GM18951 (cell line): Measurements from ENCODE around the gene NR2F2.

Experiments used
- POLR2A ChIP-seq: IDR thresholded peaks from 4 replicates; pipeline ENCODE4 v1.6.1; 2011; ENCODE audit warnings: mild to moderate bottlenecking; ENCODE audit not compliant: insufficient read length, insufficient read depth; ENCODE audit errors: extremely low read depth
- in situ Hi-C: fragments of 300-500 bp; cut with MboI; formaldehyde crosslinking; loops from one replicate; pipeline ENCODE4 v1.12.0; 2022; ENCODE audit warnings: low sequenced_read_pairs, mixed read lengths, inconsistent platforms; ENCODE audit not compliant: unreplicated experiment

Gene NR2F2

GRCh38 chr15:96352604-96353405 is 22.3 kb downstream of the NR2F2 start:
- in situ Hi-C loops, result no loop called here

GRCh38 chr15:96353416-96353929 is 23.0 kb downstream of the NR2F2 start:
- TF ChIP-seq POLR2A, result no peak
- in situ Hi-C loops, result no loop called here

More at GRCh38 chr15:96352604-96353405, 22.3 kb downstream of the NR2F2 start:
- TF ChIP-seq POLR2A, result no peak

DNA sequence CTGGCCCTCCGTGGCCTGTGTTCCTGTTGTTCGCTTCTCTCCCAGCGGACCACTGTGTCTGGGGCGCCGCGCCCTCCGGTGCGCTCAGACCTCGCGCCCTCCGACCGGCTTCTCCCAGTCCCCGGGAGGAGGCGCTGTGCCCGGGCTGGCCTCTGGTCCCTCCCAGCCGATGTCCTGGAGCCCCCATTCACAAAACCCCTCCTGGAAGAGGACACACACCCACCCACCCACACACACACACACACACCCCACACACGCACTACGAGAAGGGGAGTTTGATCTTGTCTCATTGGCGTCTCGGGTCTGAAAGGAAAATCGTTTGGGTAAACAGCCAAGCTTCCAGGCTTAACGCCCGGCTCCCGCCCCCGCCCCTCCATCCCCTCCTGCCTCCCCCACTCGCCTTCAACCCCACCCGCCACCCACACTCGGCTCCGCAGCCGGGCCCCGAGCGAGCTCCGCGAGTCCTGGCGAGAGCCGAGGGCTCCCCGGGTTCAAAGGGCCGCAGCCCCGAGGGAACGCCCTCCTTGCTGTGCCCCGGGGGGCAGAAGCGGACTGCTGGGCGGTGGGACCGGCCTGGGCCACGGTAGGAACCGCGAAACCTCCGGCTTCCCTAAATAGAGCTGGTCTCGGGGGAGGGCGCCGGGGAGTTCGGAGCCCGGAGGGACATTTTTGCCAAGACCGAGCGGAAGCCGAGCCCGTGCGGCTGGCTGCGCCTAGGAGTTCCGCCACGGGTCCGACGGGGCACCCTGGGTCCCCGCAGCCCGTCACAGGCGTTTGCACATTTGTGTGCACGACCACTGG is 23.6 kb downstream of the NR2F2 start:
- in situ Hi-C loops, result no loop called here

DNA sequence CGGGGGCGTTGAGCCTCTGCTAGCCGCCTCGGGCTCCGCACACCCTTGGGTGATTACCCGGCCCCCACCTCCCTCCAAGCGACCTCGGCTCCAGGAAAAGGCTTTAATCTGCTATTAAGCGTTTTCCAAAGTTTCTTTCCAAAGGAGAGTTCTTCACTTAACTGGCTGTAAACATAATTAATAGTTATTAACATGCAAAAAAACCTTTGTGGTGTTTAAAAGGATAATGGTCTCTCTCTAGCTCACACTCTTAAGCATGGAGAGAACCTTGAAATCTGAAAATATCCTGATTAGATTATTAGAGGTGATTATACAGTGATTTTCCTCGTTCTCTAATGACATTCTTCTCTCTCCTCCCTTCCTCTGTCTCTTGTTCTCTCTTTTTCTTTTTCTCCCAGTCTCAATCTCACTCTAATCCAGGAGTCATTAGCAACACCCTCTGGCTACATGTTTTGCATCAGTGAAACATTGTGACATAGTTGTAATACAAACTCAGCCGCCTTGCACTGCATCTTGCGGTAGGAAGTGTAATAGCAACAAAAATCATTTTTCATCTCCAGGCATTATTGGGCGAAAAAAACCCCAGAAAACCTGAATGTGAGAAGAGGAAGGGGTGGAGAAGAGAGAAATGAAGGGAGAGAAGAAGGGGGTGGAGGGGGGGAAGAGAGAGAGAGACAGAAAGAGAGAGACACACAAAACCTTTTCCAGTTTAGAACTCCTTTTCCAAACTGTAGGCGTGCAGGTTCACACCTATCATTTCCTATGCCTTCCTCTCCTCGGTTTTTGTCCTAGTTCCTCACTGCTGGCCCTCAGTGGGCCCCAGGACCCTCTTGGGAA is 24.4 kb downstream of the NR2F2 start:
- TF ChIP-seq POLR2A, result no peak
- in situ Hi-C loops, result no loop called here

More for the DNA sequence above, 23.6 kb downstream of the NR2F2 start:
- no peak for TF ChIP-seq POLR2A

DNA sequence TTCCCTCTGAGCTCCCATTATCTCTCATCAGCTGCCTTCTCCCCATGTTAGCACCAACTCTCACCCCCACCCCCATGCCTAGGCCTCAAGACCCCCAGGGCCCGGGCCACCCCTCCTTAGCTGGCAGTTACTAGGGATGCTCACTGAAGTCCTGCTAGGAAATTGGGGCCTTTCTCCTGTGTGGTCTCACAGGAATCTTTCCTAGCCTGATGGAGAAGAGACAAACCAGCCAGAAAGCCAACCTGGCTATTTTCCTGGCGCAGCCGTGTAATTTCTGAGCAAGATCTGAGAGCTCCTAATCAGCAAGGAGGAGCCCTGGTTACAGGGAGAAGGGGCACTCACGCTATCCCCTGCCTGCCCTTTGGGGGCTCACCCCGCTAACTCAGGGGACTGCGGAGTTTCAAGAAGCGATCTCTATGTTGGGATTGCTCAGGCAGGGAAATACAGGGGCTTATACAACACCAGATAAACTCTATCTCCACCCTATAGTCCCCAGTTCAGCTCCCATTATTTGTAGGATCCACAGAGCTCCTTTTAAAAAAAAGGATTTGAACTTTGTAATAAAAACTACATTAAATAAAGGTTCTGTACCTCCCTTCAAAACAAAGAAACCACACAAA is 25.2 kb downstream of the NR2F2 start:
- in situ Hi-C loops, result no loop called here
- no peak for TF ChIP-seq POLR2A

- in situ Hi-C loops, result no loop called here
- peak; percentile 21 for TF ChIP-seq POLR2A
These were observed 26.3 kb downstream of the NR2F2 start for GRCh38 chr15:96356494-96357455.

GRCh38 chr15:96358001-96358801 is 27.7 kb downstream of the NR2F2 start:
- in situ Hi-C loops, result no loop called here

GRCh38 chr15:96358821-96359615 is 28.5 kb downstream of the NR2F2 start:
- in situ Hi-C loops, result no loop called here

More at GRCh38 chr15:96358001-96358801, 27.7 kb downstream of the NR2F2 start:
- TF ChIP-seq POLR2A, result no peak

GRCh38 chr15:96359616-96360521 is 29.4 kb downstream of the NR2F2 start:
- TF ChIP-seq POLR2A, result no peak
- in situ Hi-C loops, result no loop called here

More at GRCh38 chr15:96358821-96359615, 28.5 kb downstream of the NR2F2 start:
- TF ChIP-seq POLR2A, result no peak
